Vagina (tissue), 2 donors: ENCODE results near the gene SOCS4.

ENCODE experiments used
- CTCF ChIP-seq, 3 experiments: fragments of 450-650 bp in 2 of 3; fragments of 200-600 bp in 1 of 3; sonication (generic) in 1 of 3; IDR thresholded peaks; one replicate each; pipeline ENCODE4 v1.5.1; 2017 to 2019; ENCODE audit warnings: antibody characterized with exemption in 3 of 3, mild to moderate bottlenecking in 2 of 3, moderate library complexity in 2 of 3
- POLR2A ChIP-seq, 2 donors: fragments of 450-650 bp; IDR thresholded peaks; one replicate each; pipeline ENCODE4 v1.6.1; 2017; ENCODE audit warnings: antibody characterized with exemption in 2 of 2, mild to moderate bottlenecking in 2 of 2, moderate library complexity in 2 of 2

- TF ChIP-seq CTCF (IDR thresholded peaks at IDR 0.05) (no peak), POLR2A (IDR thresholded peaks at IDR 0.05) (no peak)
Observed at GRCh38 chr14:55062517-55063351, 35.7 kb downstream of the SOCS4 start.
